PC-3 (cell line): ENCODE measurements around the gene FBLN5. TPM values are rescaled to one million over a fixed set of nuclear protein-coding genes. Genes with fewer than 3 reads are reported as not detected.

Experiments used
- total RNA-seq: library from RNA; depleted of rRNA; stranded (reverse); fragments of >200 nt; gene quantifications from 2 replicates; pipeline ENCODE4 v1.2.3, GENCODE V29; 2014; rRNA removed

The FBLN5 gene
- total RNA-seq, 1 experiment from 2014 or later, result 0.58 TPM

Other genes with a start within 250 kb of the FBLN5 start
- gene CATSPERB, start 215.6 kb downstream of the FBLN5 start, total RNA-seq, result not detected in 2 replicates
- gene TC2N, start 80.2 kb downstream of the FBLN5 start, total RNA-seq, result 3.7 and 6.2 TPM in 2 replicates
- gene TRIP11, start 92.4 kb upstream of the FBLN5 start, total RNA-seq, result 9.6 and 14.3 TPM in 2 replicates
- 20.4 and 49.3 TPM in 2 replicates for gene ATXN3, start 158.9 kb upstream of the FBLN5 start, total RNA-seq
- gene NDUFB1, start 174.0 kb upstream of the FBLN5 start, total RNA-seq, result 147 and 248 TPM in 2 replicates
- gene CPSF2, start 174.3 kb upstream of the FBLN5 start, total RNA-seq, result 51.5 and 57.9 TPM in 2 replicates